ENCODE measurements around the gene ADAMTSL1.

- TF ChIP-seq, protein P1, sequence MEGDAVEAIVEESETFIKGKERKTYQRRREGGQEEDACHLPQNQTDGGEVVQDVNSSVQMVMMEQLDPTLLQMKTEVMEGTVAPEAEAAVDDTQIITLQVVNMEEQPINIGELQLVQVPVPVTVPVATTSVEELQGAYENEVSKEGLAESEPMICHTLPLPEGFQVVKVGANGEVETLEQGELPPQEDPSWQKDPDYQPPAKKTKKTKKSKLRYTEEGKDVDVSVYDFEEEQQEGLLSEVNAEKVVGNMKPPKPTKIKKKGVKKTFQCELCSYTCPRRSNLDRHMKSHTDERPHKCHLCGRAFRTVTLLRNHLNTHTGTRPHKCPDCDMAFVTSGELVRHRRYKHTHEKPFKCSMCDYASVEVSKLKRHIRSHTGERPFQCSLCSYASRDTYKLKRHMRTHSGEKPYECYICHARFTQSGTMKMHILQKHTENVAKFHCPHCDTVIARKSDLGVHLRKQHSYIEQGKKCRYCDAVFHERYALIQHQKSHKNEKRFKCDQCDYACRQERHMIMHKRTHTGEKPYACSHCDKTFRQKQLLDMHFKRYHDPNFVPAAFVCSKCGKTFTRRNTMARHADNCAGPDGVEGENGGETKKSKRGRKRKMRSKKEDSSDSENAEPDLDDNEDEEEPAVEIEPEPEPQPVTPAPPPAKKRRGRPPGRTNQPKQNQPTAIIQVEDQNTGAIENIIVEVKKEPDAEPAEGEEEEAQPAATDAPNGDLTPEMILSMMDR (conservative IDR thresholded peaks at IDR 0.05; ENCODE audit: low read depth in 2 of 2): no peak
- TF ChIP-seq JUNB (IDR thresholded peaks at IDR 0.05; ENCODE audit: unreplicated experiment): no peak
- no peak for TF ChIP-seq EZH2 (IDR thresholded peaks at IDR 0.05; ENCODE audit: low read depth, unreplicated experiment)
- TF ChIP-seq POLR2AphosphoS5 (IDR thresholded peaks at IDR 0.05; ENCODE audit: low read depth): no peak
- TF ChIP-seq, protein P2, sequence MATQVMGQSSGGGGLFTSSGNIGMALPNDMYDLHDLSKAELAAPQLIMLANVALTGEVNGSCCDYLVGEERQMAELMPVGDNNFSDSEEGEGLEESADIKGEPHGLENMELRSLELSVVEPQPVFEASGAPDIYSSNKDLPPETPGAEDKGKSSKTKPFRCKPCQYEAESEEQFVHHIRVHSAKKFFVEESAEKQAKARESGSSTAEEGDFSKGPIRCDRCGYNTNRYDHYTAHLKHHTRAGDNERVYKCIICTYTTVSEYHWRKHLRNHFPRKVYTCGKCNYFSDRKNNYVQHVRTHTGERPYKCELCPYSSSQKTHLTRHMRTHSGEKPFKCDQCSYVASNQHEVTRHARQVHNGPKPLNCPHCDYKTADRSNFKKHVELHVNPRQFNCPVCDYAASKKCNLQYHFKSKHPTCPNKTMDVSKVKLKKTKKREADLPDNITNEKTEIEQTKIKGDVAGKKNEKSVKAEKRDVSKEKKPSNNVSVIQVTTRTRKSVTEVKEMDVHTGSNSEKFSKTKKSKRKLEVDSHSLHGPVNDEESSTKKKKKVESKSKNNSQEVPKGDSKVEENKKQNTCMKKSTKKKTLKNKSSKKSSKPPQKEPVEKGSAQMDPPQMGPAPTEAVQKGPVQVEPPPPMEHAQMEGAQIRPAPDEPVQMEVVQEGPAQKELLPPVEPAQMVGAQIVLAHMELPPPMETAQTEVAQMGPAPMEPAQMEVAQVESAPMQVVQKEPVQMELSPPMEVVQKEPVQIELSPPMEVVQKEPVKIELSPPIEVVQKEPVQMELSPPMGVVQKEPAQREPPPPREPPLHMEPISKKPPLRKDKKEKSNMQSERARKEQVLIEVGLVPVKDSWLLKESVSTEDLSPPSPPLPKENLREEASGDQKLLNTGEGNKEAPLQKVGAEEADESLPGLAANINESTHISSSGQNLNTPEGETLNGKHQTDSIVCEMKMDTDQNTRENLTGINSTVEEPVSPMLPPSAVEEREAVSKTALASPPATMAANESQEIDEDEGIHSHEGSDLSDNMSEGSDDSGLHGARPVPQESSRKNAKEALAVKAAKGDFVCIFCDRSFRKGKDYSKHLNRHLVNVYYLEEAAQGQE (IDR thresholded peaks at IDR 0.05; ENCODE audit: unreplicated experiment): no peak
- TF ChIP-seq CREB1 (CRISPR knock-in tag; IDR thresholded peaks at IDR 0.05; ENCODE audit: low read depth): no peak
- no peak for TF ChIP-seq ETS1 (IDR thresholded peaks at IDR 0.05)
- TF ChIP-seq EZH2phosphoT487 (IDR thresholded peaks at IDR 0.05; ENCODE audit: unreplicated experiment): no peak
Observed at GRCh38 chr9:18911714-18912342, 437.9 kb downstream of the ADAMTSL1 start.
